BE2C (cell line): ENCODE measurements around the gene EVA1B.
A peak's percentile ranks its signal among the peaks of the same experiment; 100 is the strongest.

Experiments used
- DNase-seq: peaks from one replicate; pipeline ENCODE4 v3.0.0-alpha.2; 2020
- H3K27me3 ChIP-seq: fragments of 250-450 bp; sonication (Bioruptor Pico); 2 replicates; pipeline ENCODE4 v1.5.1; 2020; ENCODE audit warnings: mild to moderate bottlenecking
- H3K36me3 ChIP-seq: fragments of 250-450 bp; sonication (Bioruptor Pico); 2 replicates; pipeline ENCODE4 v1.5.1; 2020; ENCODE audit warnings: mild to moderate bottlenecking
- H3K4me1 ChIP-seq: fragments of 250-450 bp; sonication (Bioruptor Pico); 2 replicates; pipeline ENCODE4 v1.5.1; 2020
- H3K4me3 ChIP-seq: 2 replicates; pipeline ENCODE4 v1.5.1; 2011; ENCODE audit warnings: low read depth, low read length
- H3K9me3 ChIP-seq: fragments of 250-450 bp; sonication (Bioruptor Pico); 2 replicates; pipeline ENCODE4 v1.5.1; 2020
- CTCF ChIP-seq: IDR thresholded peaks from 2 replicates; pipeline ENCODE4 v1.5.1; 2012; ENCODE audit warnings: mild to moderate bottlenecking, low read depth, low read length

The EVA1B gene

GRCh38 chr1:36298640-36299039 lies 24.8 kb downstream of the EVA1B start:
- Histone ChIP-seq H3K36me3 (peaks cover 35% of the 10 kb centered on the region), H3K27me3 (no peaks in the 10 kb centered on the region), H3K4me3 (no peak overlapping the region), H3K4me1 (no peaks in the 10 kb centered on the region; the same call in 1 of the 2 replicates), H3K9me3 (no peaks in the 10 kb centered on the region)
- no peak for TF ChIP-seq CTCF
- DNase-seq: no peak

- no peaks in the 10 kb centered on the region for H3K9me3 ChIP-seq
- peaks cover 28% of the 10 kb centered on the region for H3K36me3 ChIP-seq
- no peak for TF ChIP-seq CTCF
- H3K27me3 ChIP-seq: no peaks in the 10 kb centered on the region
- no peak overlapping the region for H3K4me3 ChIP-seq
- no peaks in the 10 kb centered on the region; the same call in 1 of the 2 replicates for H3K4me1 ChIP-seq
- no peak for DNase-seq
Measured at GRCh38 chr1:36297062-36297461, 26.4 kb downstream of the EVA1B start.

GRCh38 chr1:36295390-36295789 lies 28.1 kb downstream of the EVA1B start:
- H3K27me3 ChIP-seq: no peaks in the 10 kb centered on the region
- peaks cover 16% of the 10 kb centered on the region for H3K36me3 ChIP-seq
- no peak for DNase-seq
- H3K4me3 ChIP-seq: no peak overlapping the region
- no peaks in the 10 kb centered on the region for H3K9me3 ChIP-seq
- no peaks in the 10 kb centered on the region; the same call in 1 of the 2 replicates for H3K4me1 ChIP-seq
- TF ChIP-seq CTCF: no peak

GRCh38 chr1:36287595-36287994 lies 35.9 kb downstream of the EVA1B start:
- peaks cover 32% of the 10 kb centered on the region for H3K36me3 ChIP-seq
- H3K4me1 ChIP-seq: no peaks in the 10 kb centered on the region
- no peak for DNase-seq
- TF ChIP-seq CTCF: no peak
- no peak overlapping the region for H3K4me3 ChIP-seq
- H3K27me3 ChIP-seq: no peaks in the 10 kb centered on the region
- no peaks in the 10 kb centered on the region for H3K9me3 ChIP-seq

- H3K4me1 ChIP-seq: no peaks in the 10 kb centered on the region
- no peak for DNase-seq
- peaks cover 33% of the 10 kb centered on the region for H3K36me3 ChIP-seq
- H3K4me3 ChIP-seq: no peak overlapping the region
- no peaks in the 10 kb centered on the region for H3K9me3 ChIP-seq
- H3K27me3 ChIP-seq: no peaks in the 10 kb centered on the region
- no peak for TF ChIP-seq CTCF
Measured at GRCh38 chr1:36286802-36287201, 36.6 kb downstream of the EVA1B start.

GRCh38 chr1:36285443-36286101 lies 37.9 kb downstream of the EVA1B start:
- no peaks in the 10 kb centered on the region for H3K27me3 ChIP-seq
- H3K4me3 ChIP-seq: no peak overlapping the region
- peak; percentile 60 for TF ChIP-seq CTCF
- no peaks in the 10 kb centered on the region for H3K4me1 ChIP-seq
- peak; percentile 57 for DNase-seq
- H3K36me3 ChIP-seq: peaks cover 29% of the 10 kb centered on the region
- H3K9me3 ChIP-seq: no peaks in the 10 kb centered on the region
